Lung (tissue), 12 donors: ENCODE measurements around the gene DZIP1. TPM values are rescaled to one million over a fixed set of nuclear protein-coding genes. Genes with fewer than 3 reads are reported as not detected.

ENCODE experiments used
- ATAC-seq: fragments of 200-7000 bp; cut with Tn5 transposase; one replicate; pipeline ENCODE4 v1.9.1; 2020; ENCODE audit warnings: moderate number of reproducible peaks; ENCODE audit not compliant: insufficient read depth, low FRiP score
- DNase-seq, 3 donors: peaks; one replicate each; pipeline ENCODE4 v3.0.0-alpha.2; 2013 to 2017
- H3K27ac ChIP-seq, 2 donors: one replicate each; pipeline ENCODE4 v1.5.1; 2013; ENCODE audit warnings: mild to moderate bottlenecking in 2 of 2, moderate library complexity in 2 of 2, control low read depth in 1 of 2, inconsistent platforms in 1 of 2, low read depth in 1 of 2, low read length in 1 of 2
- H3K27me3 ChIP-seq, 3 donors: one replicate each; pipeline ENCODE4 v1.5.1; 2013; ENCODE audit warnings: low read length in 2 of 3; ENCODE audit not compliant: control insufficient read depth in 3 of 3, insufficient read depth in 3 of 3
- H3K36me3 ChIP-seq, 4 donors: one replicate each; pipeline ENCODE4 v1.5.1; 2013; ENCODE audit warnings: low read length in 4 of 4, mild to moderate bottlenecking in 1 of 4, moderate library complexity in 1 of 4; ENCODE audit not compliant: control insufficient read depth in 4 of 4, insufficient read depth in 4 of 4
- H3K4me1 ChIP-seq, 5 donors: one replicate each; pipeline ENCODE4 v1.5.1; 2013; ENCODE audit warnings: low read length in 5 of 5, mild to moderate bottlenecking in 2 of 5, moderate library complexity in 1 of 5; ENCODE audit not compliant: control insufficient read depth in 5 of 5, insufficient read depth in 5 of 5
- H3K4me3 ChIP-seq: one replicate; pipeline ENCODE4 v1.5.1; 2013; ENCODE audit warnings: mild to moderate bottlenecking, control low read depth, moderate library complexity
- H3K9ac ChIP-seq, 2 donors: one replicate each; pipeline ENCODE4 v1.5.1; 2013; ENCODE audit warnings: low read length in 2 of 2, control low read depth in 1 of 2; ENCODE audit not compliant: insufficient read depth in 1 of 2
- H3K9me3 ChIP-seq, 4 donors: one replicate each; pipeline ENCODE4 v1.5.1; 2013; ENCODE audit warnings: low read length in 3 of 4, mild to moderate bottlenecking in 1 of 4, moderate library complexity in 1 of 4; ENCODE audit not compliant: control insufficient read depth in 4 of 4, insufficient read depth in 3 of 4
- WGBS, 2 donors: extraction: QIAGEN DNeasy Blood & Tissue Kit; methylation state at CpG; one replicate each; pipeline ENCODE4 v1.1.7; 2013; 5-methylcytosine and 5-hydroxymethylcytosine counted together
- polyA plus RNA-seq, 2 donors: library from polyadenylated mRNA; stranded (reverse); fragments of 200-250 nt; gene quantifications; one replicate each; pipeline ENCODE4 v1.2.1, GENCODE V29; 2013
- total RNA-seq, 2 donors: library from RNA; depleted of rRNA in 1 of 2; stranded (reverse); fragments of >200 nt in 1 of 2; gene quantifications; one replicate each; pipeline ENCODE4 v1.2.1, GENCODE V29; 2014 to 2021
- TF ChIP-seq, protein P1 (sequence below): IDR thresholded peaks from 2 replicates; pipeline ENCODE4 v1.5.1; 2012; ENCODE audit warnings: mild to moderate bottlenecking; ENCODE audit errors: control extremely low read depth, extremely low read depth
- donor health status: control.
- donor health status: control.
- donor health status: Bipolar disorder and iron deficiency.
- donor health status: healthy.
- donor health status: DM: yes; HTN: yes; CAD: no.

Gene DZIP1
- total and polyA plus RNA-seq, 4 donors, result 3.9 to 26.4 (median 7.7) TPM

- ATAC-seq (no peak), DNase-seq (no peak)
- Histone ChIP-seq H3K9me3 (no peaks in the 10 kb centered on the region), H3K4me1 (no peaks in the 10 kb centered on the region), H3K27me3 (no peaks in the 10 kb centered on the region), H3K27ac (no peak overlapping the region), H3K36me3 (peaks cover 0 to 37% (median 14%) of the 10 kb centered on the region in 4 donors), H3K9ac (no peak overlapping the region), H3K4me3 (no peak overlapping the region)
- WGBS, 2 donors, result 83 to 94% methylated on average over 3 of the region's 3 CpGs
- TF ChIP-seq, protein P1, sequence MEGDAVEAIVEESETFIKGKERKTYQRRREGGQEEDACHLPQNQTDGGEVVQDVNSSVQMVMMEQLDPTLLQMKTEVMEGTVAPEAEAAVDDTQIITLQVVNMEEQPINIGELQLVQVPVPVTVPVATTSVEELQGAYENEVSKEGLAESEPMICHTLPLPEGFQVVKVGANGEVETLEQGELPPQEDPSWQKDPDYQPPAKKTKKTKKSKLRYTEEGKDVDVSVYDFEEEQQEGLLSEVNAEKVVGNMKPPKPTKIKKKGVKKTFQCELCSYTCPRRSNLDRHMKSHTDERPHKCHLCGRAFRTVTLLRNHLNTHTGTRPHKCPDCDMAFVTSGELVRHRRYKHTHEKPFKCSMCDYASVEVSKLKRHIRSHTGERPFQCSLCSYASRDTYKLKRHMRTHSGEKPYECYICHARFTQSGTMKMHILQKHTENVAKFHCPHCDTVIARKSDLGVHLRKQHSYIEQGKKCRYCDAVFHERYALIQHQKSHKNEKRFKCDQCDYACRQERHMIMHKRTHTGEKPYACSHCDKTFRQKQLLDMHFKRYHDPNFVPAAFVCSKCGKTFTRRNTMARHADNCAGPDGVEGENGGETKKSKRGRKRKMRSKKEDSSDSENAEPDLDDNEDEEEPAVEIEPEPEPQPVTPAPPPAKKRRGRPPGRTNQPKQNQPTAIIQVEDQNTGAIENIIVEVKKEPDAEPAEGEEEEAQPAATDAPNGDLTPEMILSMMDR, result no peak
Measured at GRCh38 chr13:95605448-95606125, 38.9 kb downstream of the DZIP1 start.

DNA sequence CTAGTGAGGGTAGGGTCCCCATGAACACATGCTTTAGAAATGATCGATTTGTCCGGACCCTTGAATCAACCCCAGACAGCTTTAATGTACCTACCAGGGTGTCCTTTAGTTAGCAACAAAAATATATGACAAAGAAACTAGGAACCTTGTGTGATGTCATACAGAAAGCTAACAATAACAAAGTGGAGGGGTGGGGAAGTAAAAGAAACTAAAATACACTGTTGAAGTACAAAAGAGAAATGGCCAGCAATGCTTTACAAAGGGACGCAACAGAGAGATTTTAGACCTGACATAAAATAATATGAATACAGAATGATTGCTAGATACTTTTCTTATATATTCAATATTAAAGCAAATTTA, 40.0 kb downstream of the DZIP1 start:
- Histone ChIP-seq H3K4me3 (no peak overlapping the region), H3K9me3 (no peaks in the 10 kb centered on the region), H3K27me3 (no peaks in the 10 kb centered on the region), H3K27ac (no peak overlapping the region), H3K4me1 (no peaks in the 10 kb centered on the region), H3K9ac (no peak overlapping the region), H3K36me3 (peaks cover 0 to 37% (median 11%) of the 10 kb centered on the region in 4 donors)
- no peak for ATAC-seq
- WGBS, 2 donors, result 83 to 92% methylated on average over 3 of the region's 3 CpGs
- TF ChIP-seq, protein P1, result no peak
- no peak for DNase-seq

- H3K9ac ChIP-seq, result no peak overlapping the region
- DNase-seq (no peak), ATAC-seq (no peak)
- TF ChIP-seq, protein P1, result no peak
- H3K36me3 ChIP-seq, result peaks cover 0 to 33% (median 10%) of the 10 kb centered on the region in 4 donors
- H3K27me3 ChIP-seq, result no peaks in the 10 kb centered on the region
- no peaks in the 10 kb centered on the region for H3K9me3 ChIP-seq
- WGBS, 2 donors, result 64 to 77% methylated on average over 12 of the region's 12 CpGs
- no peak overlapping the region for H3K27ac ChIP-seq
- no peaks in the 10 kb centered on the region for H3K4me1 ChIP-seq
- H3K4me3 ChIP-seq, result no peak overlapping the region
Measured at GRCh38 chr13:95603887-95604555, 40.5 kb downstream of the DZIP1 start.
